Liver (tissue), 9 donors: ENCODE data around the gene PDE4D. TPM values are rescaled to one million over a fixed set of nuclear protein-coding genes. Genes with fewer than 3 reads are reported as not detected.

Source experiments
- DNase-seq: peaks from one replicate; pipeline ENCODE4 v3.0.0-alpha.2; 2017; ENCODE audit warnings: low spot score
- H3K27ac ChIP-seq, 2 donors: one replicate each; pipeline ENCODE4 v1.7.0; 2013; ENCODE audit warnings: inconsistent platforms in 2 of 2, low read length in 2 of 2, control low read depth in 1 of 2, low read depth in 1 of 2, mild to moderate bottlenecking in 1 of 2
- H3K27me3 ChIP-seq, 4 donors: one replicate each; pipeline versions ENCODE4 v1.6.1 to v1.7.0; 2013; ENCODE audit warnings: low read length in 3 of 4, inconsistent platforms in 1 of 4, mild to moderate bottlenecking in 1 of 4, moderate library complexity in 1 of 4; ENCODE audit not compliant: control insufficient read depth in 4 of 4, insufficient read depth in 4 of 4
- H3K36me3 ChIP-seq, 4 donors: one replicate each; pipeline versions ENCODE4 v1.6.1 to v1.7.0; 2013; ENCODE audit warnings: low read length in 3 of 4, mild to moderate bottlenecking in 3 of 4, low read depth in 1 of 4, moderate library complexity in 1 of 4; ENCODE audit not compliant: control insufficient read depth in 4 of 4, insufficient read depth in 3 of 4
- H3K4me1 ChIP-seq, 4 donors: one replicate each; pipeline versions ENCODE4 v1.6.1 to v1.7.0; 2013; ENCODE audit warnings: low read length in 3 of 4, mild to moderate bottlenecking in 3 of 4, moderate library complexity in 1 of 4; ENCODE audit not compliant: control insufficient read depth in 4 of 4, insufficient read depth in 4 of 4
- H3K4me3 ChIP-seq, 3 donors: one replicate each; pipeline versions ENCODE4 v1.6.1 to v1.7.0; 2013; ENCODE audit warnings: low read length in 3 of 3, control low read depth in 1 of 3, low read depth in 1 of 3, mild to moderate bottlenecking in 1 of 3
- H3K9ac ChIP-seq, 2 donors: one replicate each; pipeline ENCODE4 v1.7.0; 2013; ENCODE audit warnings: low read length in 2 of 2, mild to moderate bottlenecking in 2 of 2, moderate library complexity in 2 of 2, control low read depth in 1 of 2, low read depth in 1 of 2
- H3K9me3 ChIP-seq, 4 donors: one replicate each; pipeline versions ENCODE4 v1.6.1 to v1.7.0; 2013; ENCODE audit warnings: low read length in 3 of 4; ENCODE audit not compliant: control insufficient read depth in 4 of 4
- FOXA1 ChIP-seq: IDR thresholded peaks from 2 replicates; pipeline ENCODE4 v1.6.1; 2016; ENCODE audit warnings: antibody characterized with exemption
- FOXA2 ChIP-seq: IDR thresholded peaks from 2 replicates; pipeline ENCODE4 v1.6.1; 2016; ENCODE audit warnings: antibody characterized with exemption
- GABPA ChIP-seq, 2 donors: IDR thresholded peaks in 1 of 2; conservative IDR thresholded peaks in 1 of 2; 2 replicates each; pipeline ENCODE4 v1.6.1; 2016; ENCODE audit warnings: antibody characterized with exemption in 2 of 2, mild to moderate bottlenecking in 1 of 2, moderate library complexity in 1 of 2
- HNF4G ChIP-seq: IDR thresholded peaks from 2 replicates; pipeline ENCODE4 v1.6.1; 2016; ENCODE audit warnings: antibody characterized with exemption
- NR2F2 ChIP-seq: IDR thresholded peaks from 2 replicates; pipeline ENCODE4 v1.6.1; 2016; ENCODE audit warnings: antibody characterized with exemption
- RAD21 ChIP-seq, 2 donors: IDR thresholded peaks; 2 replicates each; pipeline ENCODE4 v1.6.1; 2016; ENCODE audit warnings: antibody characterized with exemption in 2 of 2, mild to moderate bottlenecking in 2 of 2
- TAF1 ChIP-seq: conservative IDR thresholded peaks from 2 replicates; pipeline ENCODE4 v1.6.1; 2016; ENCODE audit warnings: antibody characterized with exemption, mild to moderate bottlenecking
- YY1 ChIP-seq: IDR thresholded peaks from 2 replicates; pipeline ENCODE4 v1.6.1; 2016; ENCODE audit warnings: antibody characterized with exemption, mild to moderate bottlenecking
- WGBS: extraction: QIAGEN DNeasy Blood & Tissue Kit; methylation state at CpG from one replicate; pipeline ENCODE4 v1.1.7; 2013; 5-methylcytosine and 5-hydroxymethylcytosine counted together
- polyA plus RNA-seq, 2 donors: library from polyadenylated mRNA; stranded (reverse) in 1 of 2; unstranded in 1 of 2; fragments of 200-250 nt in 1 of 2; fragments of >200 nt in 1 of 2; fragmentation: Nextera tagmentation in 1 of 2; extraction: Ambion mirVana in 1 of 2; gene quantifications; one replicate each; pipeline versions ENCODE4 v1.2.1 to v1.2.3, GENCODE V29; 2013 to 2015
- total RNA-seq, 2 donors: library from RNA; depleted of rRNA; stranded (reverse); fragments of >200 nt; gene quantifications; one replicate each; pipeline ENCODE4 v1.2.3, GENCODE V29; 2014
- TF ChIP-seq, protein P1 (sequence below): fragments of 150-350 bp; IDR thresholded peaks from 2 replicates; pipeline ENCODE4 v1.5.1; 2017; ENCODE audit warnings: improper control_type of control experiment, low read depth, low read length; ENCODE audit not compliant: missing input control
- TF ChIP-seq, protein P2 (sequence below): IDR thresholded peaks from 2 replicates; pipeline ENCODE4 v1.6.1; 2016; ENCODE audit warnings: antibody characterized with exemption, mild to moderate bottlenecking
- TF ChIP-seq, protein P3 (sequence below): IDR thresholded peaks from 2 replicates; pipeline ENCODE4 v1.6.1; 2016; ENCODE audit warnings: antibody characterized with exemption
- donor health status: healthy.
- donor health status: healthy.
- donor health status: healthy.
- donor health status: healthy.
- donor health status: healthy.

Gene PDE4D
- total and polyA plus RNA-seq, 4 donors = 0.67 to 11.9 (median 6.5) TPM

DNA sequence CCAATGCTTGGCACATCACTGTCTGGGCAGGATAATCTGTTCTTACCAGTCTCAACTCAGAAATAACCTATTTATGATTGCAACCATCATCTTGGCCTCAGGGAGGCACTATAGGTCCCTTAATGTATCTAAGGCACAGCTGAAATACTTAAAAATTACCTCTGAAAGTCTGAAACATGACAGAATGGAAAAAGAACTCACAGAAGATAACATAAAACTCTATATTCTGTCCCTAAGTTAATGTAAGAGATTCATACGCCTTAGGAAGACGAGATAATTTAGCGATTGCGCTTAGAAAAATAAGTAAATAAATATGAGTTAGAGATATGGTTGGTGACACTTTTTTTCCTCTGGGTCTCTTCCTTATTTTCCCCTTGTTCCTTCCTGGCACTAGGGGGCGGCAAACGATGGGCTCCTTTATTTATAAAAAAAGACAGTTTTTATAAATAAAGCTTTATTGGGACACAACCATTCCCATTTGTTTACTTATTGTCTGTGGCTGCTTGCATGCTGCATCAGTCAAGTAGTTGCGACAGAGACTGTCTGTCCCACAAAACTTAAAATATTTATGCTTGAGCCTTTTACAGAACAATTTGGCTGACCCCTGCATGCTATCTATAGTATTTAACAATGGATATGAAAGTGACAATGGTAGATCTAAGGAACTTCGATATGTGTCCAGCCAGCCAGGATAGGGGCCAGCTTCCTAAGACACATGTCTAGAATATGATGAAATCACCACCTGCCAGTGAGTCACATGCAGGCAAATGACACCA lies 79.6 kb downstream of the PDE4D start:
- no peak for DNase-seq
- Histone ChIP-seq H3K27ac (no peak overlapping the region), H3K9me3 (no peaks in the 10 kb centered on the region), H3K36me3 (no peaks in the 10 kb centered on the region), H3K27me3 (peaks cover 0 to 3% (median 0%) of the 10 kb centered on the region in 4 donors), H3K4me3 (no peak overlapping the region), H3K9ac (no peak overlapping the region), H3K4me1 (peaks cover 0 to 3% (median 2%) of the 10 kb centered on the region in 4 donors)
- TF ChIP-seq, protein P1, sequence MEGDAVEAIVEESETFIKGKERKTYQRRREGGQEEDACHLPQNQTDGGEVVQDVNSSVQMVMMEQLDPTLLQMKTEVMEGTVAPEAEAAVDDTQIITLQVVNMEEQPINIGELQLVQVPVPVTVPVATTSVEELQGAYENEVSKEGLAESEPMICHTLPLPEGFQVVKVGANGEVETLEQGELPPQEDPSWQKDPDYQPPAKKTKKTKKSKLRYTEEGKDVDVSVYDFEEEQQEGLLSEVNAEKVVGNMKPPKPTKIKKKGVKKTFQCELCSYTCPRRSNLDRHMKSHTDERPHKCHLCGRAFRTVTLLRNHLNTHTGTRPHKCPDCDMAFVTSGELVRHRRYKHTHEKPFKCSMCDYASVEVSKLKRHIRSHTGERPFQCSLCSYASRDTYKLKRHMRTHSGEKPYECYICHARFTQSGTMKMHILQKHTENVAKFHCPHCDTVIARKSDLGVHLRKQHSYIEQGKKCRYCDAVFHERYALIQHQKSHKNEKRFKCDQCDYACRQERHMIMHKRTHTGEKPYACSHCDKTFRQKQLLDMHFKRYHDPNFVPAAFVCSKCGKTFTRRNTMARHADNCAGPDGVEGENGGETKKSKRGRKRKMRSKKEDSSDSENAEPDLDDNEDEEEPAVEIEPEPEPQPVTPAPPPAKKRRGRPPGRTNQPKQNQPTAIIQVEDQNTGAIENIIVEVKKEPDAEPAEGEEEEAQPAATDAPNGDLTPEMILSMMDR = peak; percentile 39
- TF ChIP-seq YY1 = no peak
- no peak for TF ChIP-seq HNF4G
- TF ChIP-seq GABPA (IDR thresholded peaks at IDR 0.05 in 1 of 2, conservative IDR thresholded peaks at IDR 0.05 in 1 of 2) = no peak
- TF ChIP-seq RAD21 (IDR thresholded peaks at IDR 0.05) = peak; percentile 71 to 83
- no peak for TF ChIP-seq NR2F2
- TF ChIP-seq FOXA2 = no peak
- TF ChIP-seq, protein P2, sequence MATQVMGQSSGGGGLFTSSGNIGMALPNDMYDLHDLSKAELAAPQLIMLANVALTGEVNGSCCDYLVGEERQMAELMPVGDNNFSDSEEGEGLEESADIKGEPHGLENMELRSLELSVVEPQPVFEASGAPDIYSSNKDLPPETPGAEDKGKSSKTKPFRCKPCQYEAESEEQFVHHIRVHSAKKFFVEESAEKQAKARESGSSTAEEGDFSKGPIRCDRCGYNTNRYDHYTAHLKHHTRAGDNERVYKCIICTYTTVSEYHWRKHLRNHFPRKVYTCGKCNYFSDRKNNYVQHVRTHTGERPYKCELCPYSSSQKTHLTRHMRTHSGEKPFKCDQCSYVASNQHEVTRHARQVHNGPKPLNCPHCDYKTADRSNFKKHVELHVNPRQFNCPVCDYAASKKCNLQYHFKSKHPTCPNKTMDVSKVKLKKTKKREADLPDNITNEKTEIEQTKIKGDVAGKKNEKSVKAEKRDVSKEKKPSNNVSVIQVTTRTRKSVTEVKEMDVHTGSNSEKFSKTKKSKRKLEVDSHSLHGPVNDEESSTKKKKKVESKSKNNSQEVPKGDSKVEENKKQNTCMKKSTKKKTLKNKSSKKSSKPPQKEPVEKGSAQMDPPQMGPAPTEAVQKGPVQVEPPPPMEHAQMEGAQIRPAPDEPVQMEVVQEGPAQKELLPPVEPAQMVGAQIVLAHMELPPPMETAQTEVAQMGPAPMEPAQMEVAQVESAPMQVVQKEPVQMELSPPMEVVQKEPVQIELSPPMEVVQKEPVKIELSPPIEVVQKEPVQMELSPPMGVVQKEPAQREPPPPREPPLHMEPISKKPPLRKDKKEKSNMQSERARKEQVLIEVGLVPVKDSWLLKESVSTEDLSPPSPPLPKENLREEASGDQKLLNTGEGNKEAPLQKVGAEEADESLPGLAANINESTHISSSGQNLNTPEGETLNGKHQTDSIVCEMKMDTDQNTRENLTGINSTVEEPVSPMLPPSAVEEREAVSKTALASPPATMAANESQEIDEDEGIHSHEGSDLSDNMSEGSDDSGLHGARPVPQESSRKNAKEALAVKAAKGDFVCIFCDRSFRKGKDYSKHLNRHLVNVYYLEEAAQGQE = no peak
- TF ChIP-seq FOXA1 = no peak
- no peak for TF ChIP-seq TAF1
- TF ChIP-seq, protein P3, sequence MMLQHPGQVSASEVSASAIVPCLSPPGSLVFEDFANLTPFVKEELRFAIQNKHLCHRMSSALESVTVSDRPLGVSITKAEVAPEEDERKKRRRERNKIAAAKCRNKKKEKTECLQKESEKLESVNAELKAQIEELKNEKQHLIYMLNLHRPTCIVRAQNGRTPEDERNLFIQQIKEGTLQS = no peak
- 29% methylated on average over 8 of the region's 8 CpGs for WGBS

DNA sequence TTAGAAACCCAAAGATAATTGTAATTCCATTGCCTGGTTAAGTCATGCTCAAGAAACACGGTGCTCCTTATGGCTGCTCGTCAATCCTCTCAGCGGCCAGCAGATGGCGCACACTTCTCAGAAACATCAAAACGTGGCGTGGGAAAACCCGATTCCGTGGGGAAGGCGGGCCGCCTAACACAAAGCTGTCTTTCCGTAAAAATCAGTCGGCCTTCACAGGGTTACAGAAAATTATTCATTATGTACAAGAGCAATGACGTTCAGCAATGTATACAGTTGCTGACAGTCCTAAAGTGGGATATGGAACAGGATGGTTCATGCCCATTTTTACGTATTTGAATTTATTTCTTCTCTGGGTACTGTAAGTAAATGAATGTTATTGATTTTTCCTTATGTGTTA lies 83.5 kb downstream of the PDE4D start:
- 3% methylated on average over 14 of the region's 14 CpGs for WGBS
- Histone ChIP-seq H3K4me1 (peaks cover 0 to 3% (median 2%) of the 10 kb centered on the region in 4 donors), H3K9ac (peak overlapping the region in 1 of 2 donors; percentile 22), H3K9me3 (no peaks in the 10 kb centered on the region), H3K4me3 (peak overlapping the region in 1 of 3 donors; percentile 13), H3K27me3 (no peaks in the 10 kb centered on the region), H3K27ac (no peak overlapping the region), H3K36me3 (no peaks in the 10 kb centered on the region)
- TF ChIP-seq FOXA2 = no peak
- TF ChIP-seq RAD21 (IDR thresholded peaks at IDR 0.05) = peak; percentile 89 to 93
- TF ChIP-seq, protein P1 = peak; percentile 92
- peak; percentile 68 for DNase-seq
